ENCODE measurements around the gene RPRD1B. TPM values are rescaled to one million over a fixed set of nuclear protein-coding genes. Genes with fewer than 3 reads are reported as not detected.

Gene RPRD1B
- polyA plus RNA-seq, 1 experiment, result 21.0 TPM

DNA sequence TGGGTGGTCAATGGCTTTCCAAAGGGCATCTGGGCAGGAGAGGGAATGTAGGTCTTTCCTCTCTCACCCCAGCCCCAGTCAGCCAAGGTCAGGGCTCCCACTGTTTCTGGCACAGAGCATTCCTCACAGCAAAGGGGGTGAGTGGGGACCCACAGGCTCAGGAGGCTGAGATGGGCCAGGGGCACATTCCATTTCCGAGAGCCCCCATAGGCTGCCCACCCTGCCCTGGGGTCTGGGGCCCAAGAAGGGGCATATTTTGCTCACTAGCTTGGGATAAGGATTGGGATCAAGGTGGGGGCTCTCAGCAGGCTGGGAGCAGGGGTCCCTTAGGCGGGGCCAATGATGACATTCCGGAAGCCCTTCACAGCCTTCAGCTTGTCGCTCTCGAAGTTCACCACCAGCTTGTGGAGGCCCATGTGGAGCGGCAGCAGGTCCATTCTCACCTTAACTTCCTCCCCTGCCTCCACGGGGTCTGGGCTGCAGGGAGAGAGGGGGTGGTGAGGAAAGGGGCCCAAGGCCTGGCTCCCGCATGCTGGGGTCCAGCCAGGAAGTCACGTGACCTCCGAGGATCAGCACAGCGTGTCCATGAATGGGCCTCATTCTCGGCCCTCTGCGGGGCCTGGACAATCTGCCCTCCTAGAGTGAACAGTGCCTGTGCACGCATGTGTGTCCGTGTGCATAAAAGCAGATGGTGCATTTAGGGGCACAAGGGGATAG, 96.5 kb downstream of the RPRD1B start:
- no peak overlapping the region for H3K4me3 ChIP-seq (ENCODE audit: low read depth, low read length)
- ChIA-PET CTCF (interaction anchor here (1.1 to 1.5 kb wide), 3 partner anchors 35 to 566 kb away, joined by 3 read pairs; no protein-coding TSS in a partner anchor), POLR2A (no interaction called here)
- TF ChIP-seq, protein P1, sequence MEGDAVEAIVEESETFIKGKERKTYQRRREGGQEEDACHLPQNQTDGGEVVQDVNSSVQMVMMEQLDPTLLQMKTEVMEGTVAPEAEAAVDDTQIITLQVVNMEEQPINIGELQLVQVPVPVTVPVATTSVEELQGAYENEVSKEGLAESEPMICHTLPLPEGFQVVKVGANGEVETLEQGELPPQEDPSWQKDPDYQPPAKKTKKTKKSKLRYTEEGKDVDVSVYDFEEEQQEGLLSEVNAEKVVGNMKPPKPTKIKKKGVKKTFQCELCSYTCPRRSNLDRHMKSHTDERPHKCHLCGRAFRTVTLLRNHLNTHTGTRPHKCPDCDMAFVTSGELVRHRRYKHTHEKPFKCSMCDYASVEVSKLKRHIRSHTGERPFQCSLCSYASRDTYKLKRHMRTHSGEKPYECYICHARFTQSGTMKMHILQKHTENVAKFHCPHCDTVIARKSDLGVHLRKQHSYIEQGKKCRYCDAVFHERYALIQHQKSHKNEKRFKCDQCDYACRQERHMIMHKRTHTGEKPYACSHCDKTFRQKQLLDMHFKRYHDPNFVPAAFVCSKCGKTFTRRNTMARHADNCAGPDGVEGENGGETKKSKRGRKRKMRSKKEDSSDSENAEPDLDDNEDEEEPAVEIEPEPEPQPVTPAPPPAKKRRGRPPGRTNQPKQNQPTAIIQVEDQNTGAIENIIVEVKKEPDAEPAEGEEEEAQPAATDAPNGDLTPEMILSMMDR (IDR thresholded peaks at IDR 0.05; ENCODE audit: insufficient read depth, low read depth, low read length), result no peak
- no peaks in the 10 kb centered on the region for H3K27me3 ChIP-seq (ENCODE audit: control insufficient read depth, insufficient read depth, low read length)
- peaks cover 21% of the 10 kb centered on the region for H3K36me3 ChIP-seq (ENCODE audit: control insufficient read depth, insufficient read depth, low read length)
- DNase-seq (ENCODE audit: low read depth), result no peak

DNA sequence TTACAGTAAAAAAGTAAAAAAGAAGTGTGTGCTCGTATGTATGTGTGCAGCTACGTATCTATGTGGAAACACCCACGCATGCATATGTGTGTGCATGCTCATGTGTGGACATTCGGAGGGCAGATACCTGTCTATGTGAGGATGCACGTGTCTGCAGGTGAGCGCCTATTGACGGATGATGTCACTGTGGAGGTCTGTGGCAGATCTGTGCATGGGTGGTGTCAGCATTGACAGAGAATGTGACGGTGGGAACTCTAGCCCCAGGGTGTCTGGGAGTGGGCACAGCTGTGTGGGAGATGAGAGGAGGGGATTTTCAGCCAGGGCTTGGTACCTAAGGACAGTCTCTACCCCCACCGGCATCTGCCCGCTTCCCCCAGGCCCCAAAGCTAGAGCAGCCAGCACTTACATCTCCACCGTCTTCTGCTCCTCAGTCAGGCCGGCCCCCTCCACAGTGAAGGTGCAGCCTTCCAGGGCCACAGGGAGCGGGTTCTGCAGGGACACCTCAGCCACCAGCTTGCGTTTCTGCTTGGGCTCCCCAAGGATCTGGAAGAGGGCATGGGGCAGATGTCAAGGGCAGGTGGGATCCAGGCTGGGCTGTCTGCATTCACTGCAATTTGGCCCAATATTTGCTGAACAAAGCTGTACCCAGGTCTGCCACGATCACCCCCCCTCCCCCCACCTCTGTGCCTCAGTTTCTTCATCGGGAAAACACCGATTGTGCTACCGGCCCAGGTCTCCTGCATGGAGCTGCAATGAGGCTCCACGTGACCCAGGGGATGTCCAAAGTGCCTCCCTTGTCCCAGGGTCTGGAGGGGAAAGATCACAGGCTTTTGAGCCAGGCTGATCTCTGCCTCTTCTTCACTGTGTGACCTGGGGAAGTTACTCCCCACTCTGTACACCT, 97.4 kb downstream of the RPRD1B start:
- Histone ChIP-seq H3K36me3 (ENCODE audit: control insufficient read depth, insufficient read depth, low read length) (peaks cover 24% of the 10 kb centered on the region), H3K4me3 (ENCODE audit: low read depth, low read length) (no peak overlapping the region), H3K27me3 (ENCODE audit: control insufficient read depth, insufficient read depth, low read length) (no peaks in the 10 kb centered on the region)
- ChIA-PET CTCF (interaction anchor here (0.7 to 1.5 kb wide), 5 partner anchors 10 to 91 kb away, joined by 3 read pairs; no protein-coding TSS in a partner anchor), POLR2A (no interaction called here)
- TF ChIP-seq, protein P1 (IDR thresholded peaks at IDR 0.05; ENCODE audit: insufficient read depth, low read depth, low read length), result no peak
- DNase-seq (ENCODE audit: low read depth), result no peak

DNA sequence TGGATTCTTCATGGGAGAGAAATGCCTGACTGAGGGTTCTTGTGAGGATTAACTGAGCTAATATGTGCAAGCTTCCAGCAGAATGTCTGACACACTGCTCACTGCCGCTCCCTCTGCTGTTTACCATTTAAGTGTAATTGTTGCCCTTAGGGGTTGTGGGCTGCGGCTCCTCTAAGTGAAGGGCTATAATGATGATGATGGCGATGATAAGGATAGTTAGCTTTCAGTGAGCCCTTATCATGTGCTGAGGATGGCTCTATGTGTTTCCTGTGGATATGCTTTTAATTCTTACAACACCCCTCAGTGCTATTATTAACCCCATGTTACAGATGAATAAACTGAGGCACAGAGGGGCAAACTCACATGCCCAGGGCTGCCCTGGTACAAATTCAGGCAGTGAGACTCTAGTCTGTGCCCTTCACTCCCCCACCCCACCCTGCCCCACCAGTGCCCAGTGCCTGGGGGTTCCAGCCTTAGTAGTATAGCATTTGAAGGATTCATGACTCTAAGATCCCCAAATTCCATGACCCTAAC, 98.1 kb downstream of the RPRD1B start:
- no peak for DNase-seq (ENCODE audit: low read depth)
- ChIA-PET POLR2A (no interaction called here), CTCF (interaction anchor here (0.7 to 1.4 kb wide), 5 partner anchors 9 to 89 kb away, joined by 3 read pairs; no protein-coding TSS in a partner anchor)
- peaks cover 31% of the 10 kb centered on the region for H3K36me3 ChIP-seq (ENCODE audit: control insufficient read depth, insufficient read depth, low read length)
- TF ChIP-seq, protein P1 (IDR thresholded peaks at IDR 0.05; ENCODE audit: insufficient read depth, low read depth, low read length), result no peak
- H3K27me3 ChIP-seq (ENCODE audit: control insufficient read depth, insufficient read depth, low read length), result no peaks in the 10 kb centered on the region
- no peak overlapping the region for H3K4me3 ChIP-seq (ENCODE audit: low read depth, low read length)

DNA sequence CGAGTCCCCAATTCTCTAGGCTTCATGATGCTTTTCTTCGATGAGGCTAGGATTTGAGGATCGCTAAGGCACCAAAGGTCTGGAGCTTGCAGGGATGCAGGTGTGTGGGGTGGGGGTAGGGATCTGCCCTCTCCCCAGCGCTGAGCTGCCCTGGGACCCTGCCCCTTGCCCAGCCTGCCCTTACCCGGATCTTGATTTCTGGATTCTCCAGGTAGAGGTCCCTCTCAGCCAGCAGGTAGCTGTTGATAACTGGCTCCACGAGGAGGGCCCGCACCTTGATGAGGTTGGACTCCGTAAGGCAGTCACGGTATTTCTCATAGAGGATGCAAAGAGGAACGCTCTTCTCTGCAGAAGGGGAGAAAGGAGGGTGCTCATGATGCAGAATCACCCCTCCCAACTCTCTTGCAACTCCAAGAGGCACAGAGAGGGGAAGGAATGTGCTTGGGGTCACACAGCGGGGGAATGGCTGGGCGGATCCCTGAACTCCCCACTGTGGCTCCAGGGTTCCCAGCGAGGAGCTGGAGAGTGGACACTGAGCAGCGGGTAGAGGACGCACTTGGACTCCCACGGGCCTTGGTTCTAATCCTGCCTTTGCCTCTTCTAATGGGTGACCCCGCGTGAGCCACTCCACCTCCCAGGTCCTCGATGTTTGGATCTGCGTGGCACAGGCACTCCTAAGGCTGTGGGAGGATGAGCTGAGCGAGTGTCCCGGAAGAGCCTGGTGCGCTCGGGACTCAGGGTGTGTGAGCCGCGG, 98.8 kb downstream of the RPRD1B start:
- no peaks in the 10 kb centered on the region for H3K27me3 ChIP-seq (ENCODE audit: control insufficient read depth, insufficient read depth, low read length)
- ChIA-PET POLR2A (no interaction called here), CTCF (interaction anchor here (1.1 to 2.4 kb wide), 2 partner anchors 12 to 41 kb away, joined by 3 to 6 read pairs; no protein-coding TSS in a partner anchor)
- TF ChIP-seq, protein P1 (IDR thresholded peaks at IDR 0.05; ENCODE audit: insufficient read depth, low read depth, low read length), result no peak
- H3K4me3 ChIP-seq (ENCODE audit: low read depth, low read length), result no peak overlapping the region
- H3K36me3 ChIP-seq (ENCODE audit: control insufficient read depth, insufficient read depth, low read length), result peaks cover 34% of the 10 kb centered on the region
- no peak for DNase-seq (ENCODE audit: low read depth)

All from BJ (cell line).